Stimulated activated CD4-positive, alpha-beta T cell treated with anti-CD3 and anti-CD28 coated beads, Interleukin-4, amount 100 ng/mL, for 48 hours (primary cell): ENCODE measurements around the gene VIPAS39.
A peak's percentile ranks its signal among the peaks of the same experiment; 100 is the strongest.

Source experiments
- DNase-seq, 2 donors: peaks; one replicate each; pipeline ENCODE4 v3.0.0-alpha.2; 2020; ENCODE audit warnings: low read depth in 2 of 2

The VIPAS39 gene

GRCh38 chr14:77406086-77406485 lies 51.3 kb downstream of the VIPAS39 start:
- no peak for DNase-seq

GRCh38 chr14:77403768-77404167 lies 53.6 kb downstream of the VIPAS39 start:
- no peak for DNase-seq

- DNase-seq: no peak
These were observed 57.2 kb downstream of the VIPAS39 start for GRCh38 chr14:77400216-77400615.

GRCh38 chr14:77390188-77390587 lies 67.2 kb downstream of the VIPAS39 start:
- DNase-seq: no peak

GRCh38 chr14:77378701-77379100 lies 78.7 kb downstream of the VIPAS39 start:
- no peak for DNase-seq

- DNase-seq: no peak
These were observed 79.9 kb downstream of the VIPAS39 start for GRCh38 chr14:77377502-77377844.

GRCh38 chr14:77376771-77377501 lies 80.5 kb downstream of the VIPAS39 start, which contains the start of the genes SAMD15 and TMED8:
Gene SAMD15, plus strand, starts transcription at chr14:77377379. Its CDS starts 40 bp downstream, at chr14:77377419.
Gene TMED8, minus strand, starts transcription at chr14:77377094. Its CDS starts 41 bp downstream, at chr14:77377053.
- peak; percentile 74 to 80 for DNase-seq
